ENCODE data around the gene NAT14. TPM values are rescaled to one million over a fixed set of nuclear protein-coding genes. Genes with fewer than 3 reads are reported as not detected.

The NAT14 gene
- total and polyA plus RNA-seq, 7 experiments from 2014 or later = 1.7 to 12.8 (median 3.5) TPM

DNA sequence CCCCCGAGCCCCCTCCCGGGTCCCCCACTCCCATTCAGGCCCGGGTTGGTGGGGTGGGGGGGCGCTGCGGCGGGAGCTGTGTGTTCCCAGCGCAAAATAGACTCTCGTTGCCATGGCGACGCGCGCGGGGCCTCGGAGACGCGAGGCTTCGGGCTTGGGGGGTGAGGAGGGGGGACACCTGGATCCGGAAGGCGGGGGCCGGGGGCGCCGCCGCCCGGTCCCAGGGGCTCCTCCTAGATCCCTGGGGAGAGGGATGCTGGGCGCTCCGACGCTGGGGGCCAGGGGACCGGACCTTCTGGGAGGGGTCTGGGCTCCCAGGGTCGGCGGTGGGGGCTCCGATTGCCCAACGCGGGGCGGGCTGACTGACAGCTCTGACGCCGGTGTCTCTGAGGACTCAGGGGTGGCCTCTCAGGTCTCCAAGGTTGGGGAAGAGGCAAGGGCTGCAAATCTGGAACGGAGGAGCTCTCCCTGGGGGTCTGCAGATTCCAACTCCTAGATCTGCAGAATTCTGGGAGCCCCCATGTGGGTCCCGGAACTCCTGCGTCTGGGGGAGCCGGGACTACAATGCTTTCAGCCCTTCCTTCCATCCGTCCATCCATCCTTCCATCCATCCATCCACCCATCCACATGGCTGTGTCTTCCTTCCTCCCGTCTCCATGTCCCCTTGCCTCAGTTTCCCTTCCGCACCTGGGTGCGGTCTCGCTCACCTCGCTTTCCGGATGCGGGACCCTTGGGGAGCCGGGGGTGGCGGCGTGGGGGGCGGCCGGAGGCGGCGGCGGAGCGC, 32.8 kb upstream of the NAT14 start:
- Histone ChIP-seq H3K36me3 (ENCODE audit: control insufficient read depth in 2 of 3, insufficient read depth in 3 of 3, low read length in 3 of 3) (peaks cover 0 to 5% (median 0%) of the 10 kb centered on the region in 3 experiments), H3K9me3 (ENCODE audit: control insufficient read depth in 2 of 3, low read length in 3 of 3) (no peaks in the 10 kb centered on the region), H3K4me3 (ENCODE audit: low read length) (no peak overlapping the region), H3K27me3 (ENCODE audit: control insufficient read depth in 2 of 2, insufficient read depth in 2 of 2, low read length in 2 of 2) (peaks cover 3 to 22% of the 10 kb centered on the region in 2 donors), H3K4me1 (ENCODE audit: control insufficient read depth in 2 of 2, insufficient read depth in 2 of 2, low read length in 2 of 2) (peaks cover 0 to 17% of the 10 kb centered on the region in 2 donors), H3K27ac (ENCODE audit: low read depth, low read length) (no peak overlapping the region)
- Mint-ChIP-seq H3K4me1 (peaks cover 7 to 21% (median 15%) of the 10 kb centered on the region in 7 donors), H3K36me3 (peaks cover 0 to 9% (median 4%) of the 10 kb centered on the region in 5 donors), H3K27ac (no peak overlapping the region), H3K27me3 (peaks cover 8 to 33% (median 19%) of the 10 kb centered on the region in 5 donors), H3K4me3 (peak overlapping the region in 9 of 10 donors; percentile 45 to 82 (median 74)), H3K9me3 (no peaks in the 10 kb centered on the region)
- DNase-seq (peak in 2 of 9 donors; percentile 30 to 53), ATAC-seq (peak; percentile 28)
- intact Hi-C loops (cut with micrococcal nuclease) = loop anchor here in 1 of 2 donors (5.0 kb wide), 1 partner anchor 35 kb away; no protein-coding TSS in a partner anchor
- POLR2A ChIA-PET = interaction anchor here (0.9 kb wide), 1 partner anchor 11 kb away, joined by 3 read pairs; no protein-coding TSS in a partner anchor
- CTCF ChIA-PET = no interaction called here

- Mint-ChIP-seq H3K4me1 (peaks cover 7 to 21% (median 15%) of the 10 kb centered on the region in 7 donors), H3K27me3 (peaks cover 8 to 33% (median 19%) of the 10 kb centered on the region in 5 donors), H3K4me3 (peak overlapping the region in 6 of 10 donors; percentile 44 to 82 (median 64)), H3K9me3 (no peaks in the 10 kb centered on the region), H3K27ac (peak overlapping the region in 1 of 9 donors; percentile 9), H3K36me3 (peaks cover 0 to 9% (median 4%) of the 10 kb centered on the region in 5 donors)
- DNase-seq = peak in 3 of 9 donors; percentile 25 to 48 (median 25)
- H3K9me3 ChIP-seq (ENCODE audit: control insufficient read depth in 2 of 3, low read length in 3 of 3) = no peaks in the 10 kb centered on the region
- H3K4me1 ChIP-seq (ENCODE audit: control insufficient read depth in 2 of 2, insufficient read depth in 2 of 2, low read length in 2 of 2) = peaks cover 0 to 17% of the 10 kb centered on the region in 2 donors
- intact Hi-C loops (cut with micrococcal nuclease) = loop anchor here in 1 of 2 donors (5.0 kb wide), 1 partner anchor 36 kb away; no protein-coding TSS in a partner anchor
- H3K36me3 ChIP-seq (ENCODE audit: control insufficient read depth in 2 of 3, insufficient read depth in 3 of 3, low read length in 3 of 3) = peaks cover 0 to 5% (median 0%) of the 10 kb centered on the region in 3 experiments
- POLR2A ChIA-PET = interaction anchor here (0.7 to 0.8 kb wide), 2 partner anchors 23 to 176 kb away, joined by 3 read pairs; no protein-coding TSS in a partner anchor
- ATAC-seq = peak; percentile 73
- no peak overlapping the region for H3K27ac ChIP-seq (ENCODE audit: low read depth, low read length)
- no peak overlapping the region for H3K4me3 ChIP-seq (ENCODE audit: low read length)
- CTCF ChIA-PET = interaction anchor here (1.5 kb wide), 1 partner anchor 14 kb away, joined by 4 read pairs; no protein-coding TSS in a partner anchor
- peaks cover 3 to 22% of the 10 kb centered on the region in 2 donors for H3K27me3 ChIP-seq (ENCODE audit: control insufficient read depth in 2 of 2, insufficient read depth in 2 of 2, low read length in 2 of 2)
Measured at GRCh38 chr19:55452749-55453346, 32.1 kb upstream of the NAT14 start.

DNA sequence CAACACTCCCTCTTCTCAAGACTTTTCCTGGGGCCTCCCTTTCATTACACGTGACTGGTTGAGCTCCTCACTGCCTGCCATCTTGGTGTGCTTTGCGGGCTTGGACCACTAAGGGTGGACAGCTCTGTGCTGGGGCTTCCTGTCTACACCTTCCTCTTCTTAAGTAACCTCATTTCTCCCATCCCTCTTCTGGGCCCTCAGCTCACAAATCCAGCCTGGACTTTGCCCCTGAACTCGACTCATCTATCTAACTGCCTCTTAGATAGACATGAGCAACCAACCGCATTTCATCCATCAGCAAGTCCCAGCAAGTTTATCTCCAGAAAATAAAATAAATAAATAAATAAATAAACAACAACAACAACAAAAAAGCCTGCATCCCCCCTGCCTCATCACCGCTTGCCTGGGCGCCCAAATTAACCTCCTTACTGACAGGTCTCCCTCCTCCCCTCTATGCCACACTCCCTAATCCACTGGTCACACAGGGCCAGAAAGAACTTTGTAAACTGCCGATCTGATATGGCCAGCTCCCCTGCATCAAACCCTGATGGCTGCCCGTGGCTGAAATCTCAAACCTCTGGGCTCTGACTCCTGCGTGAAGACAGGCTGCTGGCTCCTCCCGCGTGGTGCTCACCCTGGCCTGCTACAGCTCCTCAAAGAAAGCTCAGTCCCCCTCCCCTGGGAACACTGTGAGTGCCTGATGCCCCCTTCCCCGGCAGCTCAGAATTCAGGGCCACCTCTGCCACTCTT, 31.3 kb upstream of the NAT14 start:
- ChIA-PET POLR2A (interaction anchor here (0.5 to 1.2 kb wide), 4 partner anchors 22 to 188 kb away, joined by 3 to 5 read pairs (median 4); partner anchors contain the start of gene UBE2S), CTCF (interaction anchor here (0.7 to 1.5 kb wide), 3 partner anchors 14 to 313 kb away, joined by 3 to 4 read pairs (median 4); no protein-coding TSS in a partner anchor)
- H3K4me3 ChIP-seq (ENCODE audit: low read length) = no peak overlapping the region
- peaks cover 3 to 22% of the 10 kb centered on the region in 2 donors for H3K27me3 ChIP-seq (ENCODE audit: control insufficient read depth in 2 of 2, insufficient read depth in 2 of 2, low read length in 2 of 2)
- Mint-ChIP-seq H3K36me3 (peaks cover 0 to 9% (median 4%) of the 10 kb centered on the region in 5 donors), H3K4me1 (peaks cover 7 to 21% (median 15%) of the 10 kb centered on the region in 7 donors), H3K4me3 (peak overlapping the region; percentile 0 to 82 (median 57)), H3K27me3 (peaks cover 8 to 33% (median 19%) of the 10 kb centered on the region in 5 donors), H3K27ac (peak overlapping the region in 3 of 9 donors; percentile 1 to 63 (median 47)), H3K9me3 (no peaks in the 10 kb centered on the region)
- peaks cover 0 to 5% (median 0%) of the 10 kb centered on the region in 3 experiments for H3K36me3 ChIP-seq (ENCODE audit: control insufficient read depth in 2 of 3, insufficient read depth in 3 of 3, low read length in 3 of 3)
- no peaks in the 10 kb centered on the region for H3K9me3 ChIP-seq (ENCODE audit: control insufficient read depth in 2 of 3, low read length in 3 of 3)
- H3K4me1 ChIP-seq (ENCODE audit: control insufficient read depth in 2 of 2, insufficient read depth in 2 of 2, low read length in 2 of 2) = peaks cover 0 to 17% of the 10 kb centered on the region in 2 donors
- H3K27ac ChIP-seq (ENCODE audit: low read depth, low read length) = no peak overlapping the region
- intact Hi-C loops (cut with micrococcal nuclease) = loop anchor here (1.0 to 5.0 kb wide), 4 partner anchors 36 to 313 kb away; no protein-coding TSS in a partner anchor
- no peak for DNase-seq
- no peak for ATAC-seq

DNA sequence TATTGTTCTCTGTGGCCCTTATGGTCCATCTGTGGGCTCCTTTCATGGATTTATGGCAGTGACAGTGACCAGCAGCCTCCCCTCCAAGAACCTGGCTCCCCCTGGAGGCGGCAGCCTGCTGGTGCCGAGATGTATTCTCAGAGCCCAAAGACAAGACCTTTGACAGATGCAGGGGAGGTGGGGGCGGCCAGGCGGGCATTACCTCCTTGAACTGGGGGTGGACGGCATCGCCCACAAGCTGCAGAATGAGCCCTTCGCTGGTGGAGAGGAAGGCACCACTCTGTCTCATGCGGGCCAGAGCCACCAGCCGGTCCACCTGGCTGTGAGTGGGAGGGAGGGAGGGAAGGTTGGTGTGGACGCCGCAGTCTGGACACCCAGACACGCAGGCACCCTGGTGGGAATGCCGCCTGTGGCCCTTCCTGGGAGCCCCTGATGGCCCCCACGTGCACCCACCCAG, 30.2 kb upstream of the NAT14 start:
- no peaks in the 10 kb centered on the region for H3K9me3 Mint-ChIP-seq
- ChIA-PET CTCF (no interaction called here), POLR2A (interaction anchor here (0.5 kb wide), 1 partner anchor 259 kb away, joined by 3 read pairs; no protein-coding TSS in a partner anchor)
- peaks cover 3 to 15% of the 10 kb centered on the region in 2 donors for H3K27me3 ChIP-seq (ENCODE audit: control insufficient read depth in 2 of 2, insufficient read depth in 2 of 2, low read length in 2 of 2)
- peaks cover 8 to 33% (median 19%) of the 10 kb centered on the region in 5 donors for H3K27me3 Mint-ChIP-seq
- peaks cover 0 to 5% (median 0%) of the 10 kb centered on the region in 3 experiments for H3K36me3 ChIP-seq (ENCODE audit: control insufficient read depth in 2 of 3, insufficient read depth in 3 of 3, low read length in 3 of 3)
- intact Hi-C loops (cut with micrococcal nuclease) = loop anchor here (1.0 to 5.0 kb wide), 4 partner anchors 38 to 314 kb away; no protein-coding TSS in a partner anchor
- H3K9me3 ChIP-seq (ENCODE audit: control insufficient read depth in 2 of 3, low read length in 3 of 3) = no peaks in the 10 kb centered on the region
- no peak overlapping the region for H3K27ac ChIP-seq (ENCODE audit: low read depth, low read length)
- peaks cover 0 to 9% (median 4%) of the 10 kb centered on the region in 5 donors for H3K36me3 Mint-ChIP-seq
- H3K4me1 Mint-ChIP-seq = peaks cover 7 to 22% (median 16%) of the 10 kb centered on the region in 7 donors
- no peak overlapping the region for H3K4me3 ChIP-seq (ENCODE audit: low read length)
- no peak overlapping the region for H3K27ac Mint-ChIP-seq
- no peak overlapping the region for H3K4me3 Mint-ChIP-seq
- peak in 7 of 9 donors; percentile 32 to 54 (median 43) for DNase-seq
- peaks cover 0 to 17% of the 10 kb centered on the region in 2 donors for H3K4me1 ChIP-seq (ENCODE audit: control insufficient read depth in 2 of 2, insufficient read depth in 2 of 2, low read length in 2 of 2)
- no peak for ATAC-seq

DNA sequence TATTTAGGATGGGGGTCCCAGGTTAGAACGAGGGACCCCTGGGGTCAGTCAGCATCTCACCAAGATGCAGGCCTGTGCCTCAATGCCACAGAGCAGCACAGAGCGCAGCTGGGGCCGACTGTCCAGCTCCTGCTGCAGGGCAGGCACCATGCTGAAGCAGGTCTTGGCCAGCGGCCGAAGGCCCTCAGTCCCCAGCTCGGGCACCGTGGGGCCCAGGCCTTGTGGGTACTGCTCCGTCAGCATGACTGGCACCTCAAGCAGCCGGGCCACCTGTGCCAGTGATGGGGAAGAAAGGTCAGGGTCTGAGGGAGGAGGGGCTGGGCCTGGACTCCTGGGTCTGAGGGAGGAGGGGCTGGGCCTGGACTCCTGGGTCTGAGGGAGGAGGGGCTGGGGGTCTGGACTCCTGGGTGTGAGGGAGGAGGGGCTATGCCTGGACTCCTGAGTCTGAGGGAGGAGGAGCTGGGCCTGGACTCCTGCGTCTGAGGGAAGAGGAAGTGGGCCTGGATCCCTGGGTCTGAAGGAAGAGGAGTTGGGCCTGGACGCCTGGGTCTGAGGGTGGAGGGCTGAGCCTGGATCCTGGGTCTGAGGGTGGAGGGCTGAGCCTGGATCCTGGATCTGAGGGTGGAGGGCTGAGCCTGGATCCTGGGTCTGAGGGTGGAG, 29.3 kb upstream of the NAT14 start:
- Mint-ChIP-seq H3K4me3 (no peak overlapping the region), H3K27me3 (peaks cover 6 to 28% (median 15%) of the 10 kb centered on the region in 5 donors), H3K27ac (no peak overlapping the region), H3K36me3 (peaks cover 0 to 9% (median 4%) of the 10 kb centered on the region in 5 donors), H3K9me3 (no peaks in the 10 kb centered on the region), H3K4me1 (peaks cover 13 to 27% (median 21%) of the 10 kb centered on the region in 7 donors)
- ChIA-PET CTCF (no interaction called here), POLR2A (interaction anchor here (1.0 kb wide), 1 partner anchor 66 kb away, joined by 3 read pairs; no protein-coding TSS in a partner anchor)
- Histone ChIP-seq H3K4me1 (ENCODE audit: control insufficient read depth in 2 of 2, insufficient read depth in 2 of 2, low read length in 2 of 2) (peaks cover 0 to 19% of the 10 kb centered on the region in 2 donors), H3K27ac (ENCODE audit: low read depth, low read length) (no peak overlapping the region), H3K9me3 (ENCODE audit: control insufficient read depth in 2 of 3, low read length in 3 of 3) (no peaks in the 10 kb centered on the region), H3K27me3 (ENCODE audit: control insufficient read depth in 2 of 2, insufficient read depth in 2 of 2, low read length in 2 of 2) (peaks cover 3 to 11% of the 10 kb centered on the region in 2 donors), H3K36me3 (ENCODE audit: control insufficient read depth in 2 of 3, insufficient read depth in 3 of 3, low read length in 3 of 3) (peaks cover 0 to 5% (median 0%) of the 10 kb centered on the region in 3 experiments), H3K4me3 (ENCODE audit: low read length) (no peak overlapping the region)
- ATAC-seq (no peak), DNase-seq (no peak)
- intact Hi-C loops (cut with micrococcal nuclease) = loop anchor here in 1 of 2 donors (2.0 kb wide), 1 partner anchor 315 kb away; no protein-coding TSS in a partner anchor

Measured in naive thymus-derived CD4-positive, alpha-beta T cell (primary cell).